ENCODE measurements around the gene LRRC56.

LRRC56 gene

GRCh38 chr11:601573-602245 lies 64.4 kb downstream of the LRRC56 start:
- no peaks in the 10 kb centered on the region for H3K27me3 ChIP-seq (ENCODE audit: control insufficient read depth, insufficient read depth, low read length)
- H3K27ac ChIP-seq (ENCODE audit: low read depth, low read length) = no peak overlapping the region
- peaks cover 90% of the 10 kb centered on the region for H3K36me3 ChIP-seq (ENCODE audit: control insufficient read depth, insufficient read depth, low read length)
- H3K4me1 ChIP-seq (ENCODE audit: control insufficient read depth, insufficient read depth, low read length) = no peaks in the 10 kb centered on the region
- no peaks in the 10 kb centered on the region for H3K9me3 ChIP-seq (ENCODE audit: control insufficient read depth, insufficient read depth, low read length)
- no peak overlapping the region for H3K9ac ChIP-seq (ENCODE audit: low read depth, low read length)
- H3K4me3 ChIP-seq (ENCODE audit: low read depth, low read length) = no peak overlapping the region

DNA sequence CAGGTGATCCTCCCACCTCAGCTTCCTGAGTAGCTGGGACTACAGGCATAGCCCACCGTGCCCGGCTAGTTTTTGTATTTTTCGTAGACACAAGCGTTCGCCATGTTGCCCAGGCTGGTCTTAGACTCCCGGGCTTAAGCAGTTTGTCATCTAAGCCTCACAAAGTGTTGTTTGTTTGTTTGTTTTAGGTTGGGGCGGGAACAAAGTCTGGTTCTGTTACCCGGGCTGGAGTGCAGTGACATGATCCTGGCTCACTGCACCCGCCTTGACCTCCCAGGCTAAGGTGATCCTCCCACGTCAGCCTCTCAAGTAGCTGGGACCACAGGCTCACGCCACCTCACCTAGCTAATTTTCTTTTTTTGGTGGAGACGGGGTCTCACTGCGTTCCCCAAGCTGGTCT lies 65.8 kb downstream of the LRRC56 start:
- Histone ChIP-seq H3K27ac (ENCODE audit: low read depth, low read length) (no peak overlapping the region), H3K9ac (ENCODE audit: low read depth, low read length) (no peak overlapping the region), H3K9me3 (ENCODE audit: control insufficient read depth, insufficient read depth, low read length) (no peaks in the 10 kb centered on the region), H3K4me3 (ENCODE audit: low read depth, low read length) (no peak overlapping the region), H3K4me1 (ENCODE audit: control insufficient read depth, insufficient read depth, low read length) (no peaks in the 10 kb centered on the region), H3K36me3 (ENCODE audit: control insufficient read depth, insufficient read depth, low read length) (peaks cover 92% of the 10 kb centered on the region), H3K27me3 (ENCODE audit: control insufficient read depth, insufficient read depth, low read length) (no peaks in the 10 kb centered on the region)
